H9 (cell line): ENCODE data around the gene WDR83. TPM values are rescaled to one million over a fixed set of nuclear protein-coding genes. Genes with fewer than 3 reads are reported as not detected.

Source experiments
- DNase-seq: peaks from one replicate; pipeline ENCODE4 v3.0.0-alpha.2; 2017
- H2AFZ ChIP-seq: one replicate; pipeline ENCODE4 v1.6.1; 2013; ENCODE audit warnings: mild to moderate bottlenecking, low read length, control low read depth, moderate library complexity
- H2AK5ac ChIP-seq: 2 replicates; pipeline ENCODE4 v1.6.1; 2013; ENCODE audit warnings: low read length, control low read depth, mixed read lengths; ENCODE audit not compliant: insufficient read length
- H2BK120ac ChIP-seq: one replicate; pipeline ENCODE4 v1.6.1; 2013; ENCODE audit warnings: low read depth, mild to moderate bottlenecking, low read length, control low read depth, inconsistent platforms; ENCODE audit not compliant: poor library complexity, severe bottlenecking
- H2BK12ac ChIP-seq: 2 replicates; pipeline ENCODE4 v1.6.1; 2013; ENCODE audit warnings: low read length, control low read depth, mixed read lengths, low read depth; ENCODE audit not compliant: insufficient read length
- H2BK15ac ChIP-seq: 2 replicates; pipeline ENCODE4 v1.6.1; 2013; ENCODE audit warnings: low read depth, low read length, control low read depth
- H2BK20ac ChIP-seq: one replicate; pipeline ENCODE4 v1.6.1; 2013; ENCODE audit warnings: low read depth, mild to moderate bottlenecking, low read length, control low read depth, inconsistent platforms; ENCODE audit not compliant: poor library complexity, severe bottlenecking
- H2BK5ac ChIP-seq: 2 replicates; pipeline ENCODE4 v1.6.1; 2013; ENCODE audit warnings: low read length, control low read depth, mixed read lengths; ENCODE audit not compliant: insufficient read length
- H3K14ac ChIP-seq: 2 replicates; pipeline ENCODE4 v1.6.1; 2013; ENCODE audit warnings: low read length, control low read depth; ENCODE audit not compliant: insufficient read depth
- H3K18ac ChIP-seq: 2 replicates; pipeline ENCODE4 v1.6.1; 2013; ENCODE audit warnings: low read depth, mild to moderate bottlenecking, mixed read lengths, low read length, control low read depth; ENCODE audit not compliant: insufficient read length
- H3K23ac ChIP-seq: 2 replicates; pipeline ENCODE4 v1.6.1; 2013; ENCODE audit warnings: low read length, control low read depth, mixed read lengths, low read depth; ENCODE audit not compliant: insufficient read length
- H3K23me2 ChIP-seq: 2 replicates; pipeline ENCODE4 v1.6.1; 2013; ENCODE audit warnings: low read depth, mild to moderate bottlenecking, mixed read lengths, low read length, control low read depth; ENCODE audit not compliant: insufficient read length, poor library complexity, severe bottlenecking
- H3K27ac ChIP-seq: 2 replicates; pipeline ENCODE4 v1.5.1; 2013; ENCODE audit warnings: low read length, control low read depth, mixed read lengths, low read depth; ENCODE audit not compliant: insufficient read length
- H3K27me3 ChIP-seq: 2 replicates; pipeline ENCODE4 v1.6.1; 2013; ENCODE audit warnings: low read length, control low read depth, inconsistent platforms; ENCODE audit not compliant: insufficient read depth
- H3K4ac ChIP-seq: 2 replicates; pipeline ENCODE4 v1.6.1; 2013; ENCODE audit warnings: low read depth, mild to moderate bottlenecking, control low read depth, inconsistent platforms, low read length, moderate library complexity
- H3K4me1 ChIP-seq: 2 replicates; pipeline ENCODE4 v1.6.1; 2013; ENCODE audit warnings: low read length, control low read depth, inconsistent platforms; ENCODE audit not compliant: insufficient read depth
- H3K4me2 ChIP-seq: 2 replicates; pipeline ENCODE4 v1.6.1; 2013; ENCODE audit warnings: low read length, control low read depth, mixed read lengths; ENCODE audit not compliant: insufficient read length, insufficient read depth
- H3K56ac ChIP-seq: 2 replicates; pipeline ENCODE4 v1.6.1; 2013; ENCODE audit warnings: low read depth, mild to moderate bottlenecking, mixed read lengths, low read length, control low read depth; ENCODE audit not compliant: insufficient read length
- H3K79me1 ChIP-seq: 2 replicates; pipeline ENCODE4 v1.6.1; 2013; ENCODE audit warnings: low read depth, mild to moderate bottlenecking, moderate library complexity, low read length, control low read depth, inconsistent platforms; ENCODE audit not compliant: insufficient read depth, poor library complexity, severe bottlenecking
- H3K79me2 ChIP-seq: 2 replicates; pipeline ENCODE4 v1.6.1; 2013; ENCODE audit warnings: low read length, control low read depth, inconsistent platforms; ENCODE audit not compliant: insufficient read depth
- H3K9ac ChIP-seq: 2 replicates; pipeline ENCODE4 v1.6.1; 2013; ENCODE audit warnings: low read length, control low read depth, mixed read lengths; ENCODE audit not compliant: insufficient read length; ENCODE audit errors: extremely low read depth
- H3K9me3 ChIP-seq: one replicate; pipeline ENCODE4 v1.6.1; 2013; ENCODE audit warnings: low read depth, low read length, inconsistent platforms; ENCODE audit not compliant: control insufficient read depth
- H3T11ph ChIP-seq: one replicate; pipeline ENCODE4 v1.6.1; 2013; ENCODE audit warnings: mild to moderate bottlenecking, low read length, control low read depth, inconsistent platforms
- H4K20me1 ChIP-seq: one replicate; pipeline ENCODE4 v1.6.1; 2013; ENCODE audit not compliant: control insufficient read depth, insufficient read length, insufficient read depth
- H4K5ac ChIP-seq: 2 replicates; pipeline ENCODE4 v1.6.1; 2013; ENCODE audit warnings: low read depth, mild to moderate bottlenecking, mixed read lengths, low read length, control low read depth; ENCODE audit not compliant: insufficient read length
- H4K8ac ChIP-seq: replicated peaks from 2 replicates; pipeline ENCODE4 v1.6.1; 2013; ENCODE audit warnings: low read length, control low read depth, mixed read lengths, low read depth; ENCODE audit not compliant: insufficient read length
- H4K91ac ChIP-seq: 2 replicates; pipeline ENCODE4 v1.6.1; 2013; ENCODE audit warnings: low read depth, mild to moderate bottlenecking, moderate library complexity, mixed read lengths, low read length, control low read depth; ENCODE audit not compliant: insufficient read length
- H3K27ac Mint-ChIP-seq, 3 experiments: 2 replicates in 2 of 3; 3 replicates in 1 of 3; pipeline ENCODE4 v1.8.0; 2020 to 2021; ENCODE audit warnings: mixed read lengths in 3 of 3, mild to moderate bottlenecking in 1 of 3, moderate library complexity in 1 of 3
- H3K27me3 Mint-ChIP-seq: 2 replicates; pipeline ENCODE4 v1.8.0; 2021; ENCODE audit warnings: low read depth, mild to moderate bottlenecking, moderate library complexity, mixed read lengths
- H3K36me3 Mint-ChIP-seq, 3 experiments: 2 replicates in 2 of 3; 3 replicates in 1 of 3; pipeline ENCODE4 v1.8.0; 2020 to 2021; ENCODE audit warnings: low read depth in 3 of 3, mixed read lengths in 3 of 3; ENCODE audit not compliant: insufficient read depth in 1 of 3
- H3K4me1 Mint-ChIP-seq, 2 experiments: 2 replicates each; pipeline ENCODE4 v1.8.0; 2020; ENCODE audit warnings: mixed read lengths in 2 of 2
- H3K4me3 Mint-ChIP-seq, 2 experiments: 2 replicates in 1 of 2; 3 replicates in 1 of 2; pipeline ENCODE4 v1.8.0; 2020 to 2021; ENCODE audit warnings: mild to moderate bottlenecking in 2 of 2, mixed read lengths in 2 of 2, moderate library complexity in 1 of 2
- H3K9me3 Mint-ChIP-seq, 2 experiments: 2 replicates in 1 of 2; 3 replicates in 1 of 2; pipeline ENCODE4 v1.8.0; 2020; ENCODE audit warnings: mild to moderate bottlenecking in 2 of 2, mixed read lengths in 2 of 2, moderate library complexity in 1 of 2
- WGBS: extraction: QIAGEN DNeasy Blood & Tissue Kit; methylation state at CpG from one replicate; pipeline ENCODE4 v1.1.7; 2013; ENCODE audit warnings: missing lambda C conversion rate, low lambda C conversion rate, mixed read lengths; ENCODE audit not compliant: insufficient read length; ENCODE audit errors: extremely low coverage; 5-methylcytosine and 5-hydroxymethylcytosine counted together
- total RNA-seq: library from RNA; stranded (reverse); gene quantifications from 2 replicates; pipeline ENCODE4 v1.2.1, GENCODE V29; 2021
- TF ChIP-seq, protein P1 (sequence below): fragments of 200-600 bp; sonication (generic); conservative IDR thresholded peaks from 3 replicates; pipeline ENCODE4 v1.8.0; 2021; ENCODE audit warnings: antibody characterized with exemption, mild to moderate bottlenecking

The WDR83 gene
- total RNA-seq, 1 experiment from 2014 or later: 21.0 TPM

DNA sequence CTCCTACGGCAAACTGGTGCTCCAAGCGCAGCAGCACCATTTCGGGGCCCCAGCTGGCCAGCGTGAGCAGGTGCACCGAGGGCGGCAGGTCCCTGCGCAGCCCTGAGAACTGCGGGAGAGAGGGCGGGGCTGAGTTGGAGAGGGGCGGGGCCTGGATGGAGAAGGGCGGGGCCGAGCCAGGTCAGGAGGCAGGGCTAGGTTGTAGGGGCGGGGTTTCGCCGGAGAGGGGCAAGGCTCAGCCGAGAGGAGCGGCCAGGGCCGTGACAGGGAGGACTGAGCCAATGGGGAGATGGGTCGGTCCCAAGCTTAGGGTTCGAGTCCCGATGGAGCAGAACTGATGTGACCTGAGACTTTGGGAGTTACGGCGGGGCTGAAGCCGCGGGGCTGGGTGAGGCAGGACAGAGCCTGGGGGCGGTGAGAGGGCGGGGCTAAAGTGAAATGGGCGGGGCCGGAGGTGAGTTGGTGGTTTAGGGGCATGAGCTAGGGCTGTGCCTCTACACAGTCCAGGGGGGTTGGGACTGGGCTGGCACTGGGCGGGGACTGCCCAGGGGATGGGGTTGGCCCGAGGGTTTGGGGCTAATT lies 19.0 kb upstream of the WDR83 start:
- H3K27ac Mint-ChIP-seq: peak overlapping the region in 1 of 3 experiments; percentile 91; a peak in 1 of 7 replicates

More for the DNA sequence above, 19.0 kb upstream of the WDR83 start:
- TF ChIP-seq, protein P1, sequence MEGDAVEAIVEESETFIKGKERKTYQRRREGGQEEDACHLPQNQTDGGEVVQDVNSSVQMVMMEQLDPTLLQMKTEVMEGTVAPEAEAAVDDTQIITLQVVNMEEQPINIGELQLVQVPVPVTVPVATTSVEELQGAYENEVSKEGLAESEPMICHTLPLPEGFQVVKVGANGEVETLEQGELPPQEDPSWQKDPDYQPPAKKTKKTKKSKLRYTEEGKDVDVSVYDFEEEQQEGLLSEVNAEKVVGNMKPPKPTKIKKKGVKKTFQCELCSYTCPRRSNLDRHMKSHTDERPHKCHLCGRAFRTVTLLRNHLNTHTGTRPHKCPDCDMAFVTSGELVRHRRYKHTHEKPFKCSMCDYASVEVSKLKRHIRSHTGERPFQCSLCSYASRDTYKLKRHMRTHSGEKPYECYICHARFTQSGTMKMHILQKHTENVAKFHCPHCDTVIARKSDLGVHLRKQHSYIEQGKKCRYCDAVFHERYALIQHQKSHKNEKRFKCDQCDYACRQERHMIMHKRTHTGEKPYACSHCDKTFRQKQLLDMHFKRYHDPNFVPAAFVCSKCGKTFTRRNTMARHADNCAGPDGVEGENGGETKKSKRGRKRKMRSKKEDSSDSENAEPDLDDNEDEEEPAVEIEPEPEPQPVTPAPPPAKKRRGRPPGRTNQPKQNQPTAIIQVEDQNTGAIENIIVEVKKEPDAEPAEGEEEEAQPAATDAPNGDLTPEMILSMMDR: no peak
- Histone ChIP-seq H2BK12ac (no peak overlapping the region), H3K14ac (no peak overlapping the region), H3K23me2 (no peaks in the 10 kb centered on the region), H3K79me2 (no peaks in the 10 kb centered on the region), H2BK120ac (no peak overlapping the region), H3K4me1 (no peaks in the 10 kb centered on the region), H2AK5ac (no peak overlapping the region), H2BK5ac (no peak overlapping the region), H4K20me1 (no peaks in the 10 kb centered on the region), H3K18ac (no peak overlapping the region), H2AFZ (no peak overlapping the region), H3K79me1 (no peaks in the 10 kb centered on the region), H2BK20ac (no peak overlapping the region), H4K91ac (no peak overlapping the region), H3K9me3 (no peaks in the 10 kb centered on the region), H4K8ac (no peak overlapping the region), H3K56ac (no peak overlapping the region), H3K4me2 (no peak overlapping the region), H2BK15ac (no peak overlapping the region), H3K9ac (no peak overlapping the region), H3T11ph (no peak overlapping the region), H3K4ac (no peak overlapping the region), H3K27me3 (no peaks in the 10 kb centered on the region), H3K23ac (no peak overlapping the region), H4K5ac (no peak overlapping the region), H3K27ac (no peak overlapping the region)
- H3K36me3 Mint-ChIP-seq: peaks cover 8 to 17% (median 14%) of the 10 kb centered on the region in 3 experiments
- peaks cover 0 to 5% of the 10 kb centered on the region in 2 experiments; a peak in 3 of 5 replicates for H3K9me3 Mint-ChIP-seq
- no CpG with 5 or more reads among the region's 31 CpGs for WGBS
- peaks cover 2% of the 10 kb centered on the region; the same call in 1 of the 2 replicates for H3K27me3 Mint-ChIP-seq
- H3K4me1 Mint-ChIP-seq: peaks cover 0 to 2% of the 10 kb centered on the region in 2 experiments; a peak in 1 of 4 replicates
- no peak overlapping the region; a peak in 1 of 5 replicates for H3K4me3 Mint-ChIP-seq
- DNase-seq: peak; percentile 92
